Keratinocyte (primary cell): Measurements from ENCODE around the gene KCNJ8. TPM values are rescaled to one million over a fixed set of nuclear protein-coding genes. Genes with fewer than 3 reads are reported as not detected.

Experiments used
- DNase-seq: peaks from one replicate; pipeline ENCODE4 v3.0.0-alpha.2; 2011; ENCODE audit warnings: low read depth, missing footprints, low spot score
- FAIRE-seq: peaks from 2 replicates; lab custom pipeline; 2011; peaks lifted over from hg19 to GRCh38; lab: Jason Lieb, UNC
- H2AFZ ChIP-seq: 2 replicates; pipeline ENCODE4 v1.6.0; 2012; ENCODE audit warnings: low read length, control low read depth, inconsistent platforms; ENCODE audit not compliant: control insufficient read depth
- H3K27ac ChIP-seq: 2 replicates; pipeline ENCODE4 v1.5.1; 2011; ENCODE audit warnings: low read length; ENCODE audit not compliant: control insufficient read depth, insufficient read depth
- H3K27me3 ChIP-seq: 3 replicates; pipeline ENCODE4 v1.6.0; 2011; ENCODE audit warnings: low read length; ENCODE audit not compliant: control insufficient read depth, insufficient read depth; ENCODE audit errors: extremely low read depth
- H3K36me3 ChIP-seq, 2 experiments: 2 replicates in 1 of 2; 3 replicates in 1 of 2; pipeline ENCODE4 v1.5.1; 2011; ENCODE audit warnings: low read length in 2 of 2, mild to moderate bottlenecking in 1 of 2; ENCODE audit not compliant: control insufficient read depth in 2 of 2, insufficient read depth in 2 of 2; ENCODE audit errors: extremely low read depth in 1 of 2
- H3K4me1 ChIP-seq: 3 replicates; pipeline ENCODE4 v1.5.1; 2011; ENCODE audit warnings: low read length; ENCODE audit not compliant: control insufficient read depth, insufficient read depth; ENCODE audit errors: extremely low read depth
- H3K4me2 ChIP-seq: 3 replicates; pipeline ENCODE4 v1.6.0; 2011; ENCODE audit warnings: low read depth, low read length; ENCODE audit not compliant: control insufficient read depth, insufficient read depth; ENCODE audit errors: extremely low read depth
- H3K4me3 ChIP-seq, 3 experiments: fragments of 200-600 bp in 1 of 3; sonication (generic) in 1 of 3; 2 replicates in 2 of 3; 3 replicates in 1 of 3; pipeline ENCODE4 v1.5.1; 2011 to 2016; ENCODE audit warnings: low read length in 3 of 3, mild to moderate bottlenecking in 3 of 3, control low read depth in 2 of 3, inconsistent platforms in 1 of 3, low read depth in 1 of 3, mixed read lengths in 1 of 3, mixed run types in 1 of 3, moderate library complexity in 1 of 3; ENCODE audit not compliant: control insufficient read depth in 2 of 3, insufficient read depth in 2 of 3; ENCODE audit errors: extremely low read depth in 1 of 3
- H3K79me2 ChIP-seq: 2 replicates; pipeline ENCODE4 v1.6.0; 2012; ENCODE audit warnings: low read length; ENCODE audit not compliant: control insufficient read depth, insufficient read depth
- H3K9ac ChIP-seq: 3 replicates; pipeline ENCODE4 v1.6.0; 2011; ENCODE audit warnings: low read length; ENCODE audit not compliant: control insufficient read depth, insufficient read depth; ENCODE audit errors: extremely low read depth
- H3K9me1 ChIP-seq: 3 replicates; pipeline ENCODE4 v1.6.0; 2011; ENCODE audit warnings: low read length; ENCODE audit not compliant: control insufficient read depth, insufficient read depth; ENCODE audit errors: extremely low read depth
- H3K9me3 ChIP-seq: 2 replicates; pipeline ENCODE4 v1.5.1; 2012; ENCODE audit warnings: low read depth, low read length; ENCODE audit not compliant: control insufficient read depth
- H4K20me1 ChIP-seq: 3 replicates; pipeline ENCODE4 v1.6.0; 2011; ENCODE audit warnings: low read length; ENCODE audit not compliant: control insufficient read depth, insufficient read depth; ENCODE audit errors: extremely low read depth
- CTCF ChIP-seq, 3 experiments: IDR thresholded peaks in 1 of 3; conservative IDR thresholded peaks in 1 of 3; optimal IDR thresholded peaks in 1 of 3; 2 replicates in 2 of 3; 3 replicates in 1 of 3; pipeline versions ENCODE3 to v1.5.1; 2011; ENCODE audit warnings: low read length in 3 of 3, mild to moderate bottlenecking in 3 of 3, moderate library complexity in 2 of 3, control low read depth in 1 of 3, inconsistent platforms in 1 of 3; ENCODE audit not compliant: insufficient read depth in 2 of 3; ENCODE audit errors: extremely low read depth in 1 of 3
- EZH2 ChIP-seq: IDR thresholded peaks from one replicate; pipeline ENCODE4 v1.6.1; 2012; ENCODE audit warnings: inconsistent platforms, mild to moderate bottlenecking, low read length, moderate library complexity
- dilution Hi-C: fragments of 300-500 bp; cut with MboI; formaldehyde crosslinking; loops from one replicate; pipeline ENCODE4 v1.7.0; 2020; ENCODE audit warnings: low sequenced_read_pairs; ENCODE audit not compliant: extremely low pct_ligation_motif_present
- polyA plus RNA-seq, 5 experiments: library from polyadenylated mRNA; depleted of rRNA in 3 of 5; stranded (reverse) in 3 of 5; stranded (forward) in 1 of 5; unstranded in 1 of 5; fragments of >200 nt; gene quantifications; 1 replicate in 1 of 5; 2 replicates in 3 of 5; 3 replicates in 1 of 5; pipeline versions ENCODE4 v1.2.1 to v1.2.3, GENCODE V29; 2011 to 2012; ENCODE audit warnings: missing spikeins in 2 of 5, low read depth in 1 of 5, low replicate concordance in 1 of 5

The KCNJ8 gene
- polyA plus RNA-seq, 1 donor (not counting 4 experiments of a cell fraction or from before 2014, with no cell fraction given) = not detected

GRCh38 chr12:21771311-21771710, 3.2 kb downstream of the KCNJ8 start:
- no peaks in the 10 kb centered on the region for H4K20me1 ChIP-seq
- H3K27ac ChIP-seq = no peak overlapping the region
- no peaks in the 10 kb centered on the region for H3K9me3 ChIP-seq
- H2AFZ ChIP-seq = no peak overlapping the region
- no peak overlapping the region for H3K4me2 ChIP-seq
- DNase-seq (no peak), FAIRE-seq (no peak)
- dilution Hi-C loops = no loop called here
- H3K9me1 ChIP-seq = no peaks in the 10 kb centered on the region
- H3K36me3 ChIP-seq = no peaks in the 10 kb centered on the region
- no peak overlapping the region for H3K4me3 ChIP-seq
- H3K27me3 ChIP-seq = peaks cover 17% of the 10 kb centered on the region
- no peaks in the 10 kb centered on the region for H3K79me2 ChIP-seq
- no peaks in the 10 kb centered on the region for H3K4me1 ChIP-seq
- H3K9ac ChIP-seq = no peak overlapping the region
- no peak for TF ChIP-seq CTCF (optimal IDR thresholded peaks at IDR 0.05 in 1 of 3, IDR thresholded peaks at IDR 0.05 in 1 of 3, conservative IDR thresholded peaks at IDR 0.05 in 1 of 3; ENCODE audit: extremely low read depth in 1 of 3, insufficient read depth in 2 of 3, low read length in 3 of 3)
- TF ChIP-seq EZH2 = no peak

GRCh38 chr12:21769307-21769706, 5.2 kb downstream of the KCNJ8 start:
- dilution Hi-C loops = no loop called here
- TF ChIP-seq EZH2 (no peak), CTCF (optimal IDR thresholded peaks at IDR 0.05 in 1 of 3, IDR thresholded peaks at IDR 0.05 in 1 of 3, conservative IDR thresholded peaks at IDR 0.05 in 1 of 3; ENCODE audit: extremely low read depth in 1 of 3, insufficient read depth in 2 of 3, low read length in 3 of 3) (no peak)
- Histone ChIP-seq H3K4me1 (no peaks in the 10 kb centered on the region), H3K79me2 (no peaks in the 10 kb centered on the region), H3K4me2 (no peak overlapping the region), H3K4me3 (no peak overlapping the region), H2AFZ (no peak overlapping the region), H3K9ac (no peak overlapping the region), H3K27ac (no peak overlapping the region), H3K36me3 (no peaks in the 10 kb centered on the region), H3K9me1 (no peaks in the 10 kb centered on the region), H4K20me1 (no peaks in the 10 kb centered on the region), H3K27me3 (peaks cover 8% of the 10 kb centered on the region), H3K9me3 (no peaks in the 10 kb centered on the region)
- DNase-seq = no peak
- no peak for FAIRE-seq
